SIG-M5 (cell line): ENCODE data around the gene VPS8.

Experiments used
- DNase-seq: peaks from one replicate; lab custom pipeline; 2025; lab: John Stamatoyannopoulos, UW

The VPS8 gene

GRCh38 chr3:185093116-185093515, 281.1 kb downstream of the VPS8 start:
- no peak for DNase-seq

GRCh38 chr3:185094697-185095096, 282.7 kb downstream of the VPS8 start:
- no peak for DNase-seq
